ENCODE results near the gene MAGEL2.
"Not testable (repeated sequence)": the region's sequence is repeated elsewhere in the genome, so short reads cannot be mapped to it uniquely, and the experiment has no call there.

MAGEL2 gene

DNA sequence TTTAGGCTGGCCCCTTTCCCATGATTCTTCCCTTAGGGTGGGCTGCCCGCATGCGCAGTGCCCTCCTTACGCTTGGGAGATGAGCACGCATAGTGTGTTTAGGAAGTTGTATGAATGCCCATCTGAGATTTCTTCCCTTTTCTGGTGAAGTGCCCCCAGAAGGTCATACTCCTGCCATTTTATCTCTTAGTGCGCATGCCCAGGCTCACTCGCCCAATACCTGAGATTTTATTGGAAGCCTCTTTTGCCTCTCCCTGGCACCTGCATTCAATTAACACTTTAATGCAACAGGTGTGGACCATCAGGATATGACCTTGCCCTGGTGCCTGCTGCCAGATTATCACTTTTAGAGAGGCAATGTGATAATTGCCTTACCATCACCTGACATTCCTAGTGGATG lies 45.5 kb downstream of the MAGEL2 start:
- no peak for DNase-seq

DNA sequence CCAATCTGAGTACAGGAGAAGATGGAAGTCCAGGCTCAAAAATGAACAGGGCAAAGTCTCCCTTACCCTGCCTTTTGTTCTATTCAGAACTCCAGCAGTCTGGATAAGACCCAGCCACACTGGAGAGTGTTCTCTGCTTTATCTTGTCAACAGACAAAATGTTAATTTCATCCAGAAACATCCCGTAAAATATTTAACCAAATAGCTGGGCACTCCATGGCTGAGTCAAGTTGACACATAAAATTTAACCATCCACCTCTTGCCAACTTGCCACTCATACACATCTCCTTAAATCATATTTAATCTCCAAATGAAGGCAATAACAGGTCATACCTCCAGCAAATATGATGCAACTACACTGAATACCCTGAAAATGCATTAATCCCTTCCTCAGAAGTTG lies 48.6 kb downstream of the MAGEL2 start:
- DNase-seq: no peak

DNA sequence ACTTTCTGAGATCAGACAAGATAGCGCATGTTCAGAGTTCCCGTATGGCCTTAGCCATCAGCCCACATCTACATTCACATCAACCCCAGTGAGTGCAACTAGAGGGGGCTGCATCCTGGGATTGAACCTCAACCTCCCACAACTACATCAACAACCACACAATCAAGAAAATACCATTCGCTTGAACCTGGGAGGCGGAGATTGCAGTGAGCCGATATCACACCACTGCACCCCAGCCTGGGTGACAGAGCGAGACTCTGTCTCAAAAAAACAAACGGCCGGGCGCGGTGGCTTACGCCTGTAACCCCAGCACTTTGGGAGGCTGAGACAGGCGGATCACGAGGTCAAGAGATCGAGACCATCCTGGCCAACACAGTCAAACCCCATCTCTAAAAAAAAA lies 50.4 kb downstream of the MAGEL2 start:
- DNase-seq: not testable (repeated sequence)

DNA sequence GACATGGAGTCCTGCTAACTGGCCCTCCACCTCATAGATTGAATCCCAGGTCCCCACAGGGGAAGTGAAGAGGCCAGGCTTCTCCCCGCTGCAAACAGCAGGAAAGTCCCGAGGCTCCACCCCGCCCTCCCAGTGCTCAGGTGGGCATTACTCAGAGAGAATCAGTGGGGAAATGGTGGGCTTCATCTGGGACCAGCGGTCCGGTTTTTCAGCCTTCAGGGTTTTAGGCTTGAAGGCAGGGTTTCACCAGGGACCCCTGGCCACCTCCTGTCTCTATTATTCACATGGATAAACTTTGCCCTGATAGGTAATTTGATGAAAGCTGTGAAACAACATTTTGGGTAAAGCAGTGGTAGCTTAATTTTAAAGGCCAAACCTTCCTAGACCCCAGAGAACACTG lies 50.9 kb downstream of the MAGEL2 start:
- DNase-seq: no peak

DNA sequence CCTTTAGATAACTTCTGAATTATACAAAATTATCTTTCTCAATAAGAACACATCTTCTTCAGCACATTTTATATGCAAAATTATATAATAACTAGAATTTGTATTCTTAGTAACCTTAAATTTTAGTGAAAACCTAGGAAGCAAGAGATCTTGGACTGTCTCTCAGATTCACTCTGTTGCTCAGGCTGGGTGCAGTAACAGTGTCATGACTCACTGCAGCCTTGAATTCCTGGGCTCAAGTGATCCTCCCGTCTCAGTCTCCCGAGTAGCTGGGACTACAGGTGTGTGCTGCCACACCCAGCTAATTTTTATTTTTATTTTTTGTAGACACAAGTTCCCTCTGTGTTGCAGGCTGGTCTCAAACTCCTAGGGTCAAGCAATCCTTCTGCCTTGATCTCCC lies 52.3 kb downstream of the MAGEL2 start:
- no peak for DNase-seq

DNA sequence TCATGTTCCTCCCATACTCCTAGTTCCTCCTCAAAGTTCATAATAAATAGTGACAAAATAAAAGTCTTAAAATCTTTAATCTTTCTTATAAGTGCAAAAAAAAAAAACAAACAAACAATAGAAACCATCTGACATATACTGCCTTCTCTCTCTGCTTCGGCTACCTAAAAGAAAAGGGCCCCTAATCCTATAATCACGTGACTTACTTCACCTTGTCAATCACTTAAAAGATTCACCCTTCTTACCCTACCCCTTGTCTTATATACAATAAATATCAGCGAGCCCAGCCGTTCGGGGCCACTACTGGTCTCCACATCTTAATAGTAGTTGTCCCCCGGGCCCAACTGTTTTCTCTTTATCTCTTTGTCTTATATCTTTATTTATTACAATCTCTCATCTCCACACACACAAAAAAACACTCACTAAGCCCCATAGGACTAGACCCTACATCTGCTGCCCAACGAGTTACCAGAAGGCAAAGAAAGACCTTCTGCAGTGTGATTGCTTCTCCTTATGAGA lies 53.4 kb downstream of the MAGEL2 start:
- DNase-seq: no peak

All from NCI-H748 treated with DMSO at 0.1 percent for 48 hours (cell line).